Measurements from ENCODE around the gene RTKN2. TPM values are rescaled to one million over a fixed set of nuclear protein-coding genes. Genes with fewer than 3 reads are reported as not detected.
"Not testable (repeated sequence)": the region's sequence is repeated elsewhere in the genome, so short reads cannot be mapped to it uniquely, and the experiment has no call there.

RTKN2 gene
- total RNA-seq = under 0.01 TPM in 2 replicates

DNA sequence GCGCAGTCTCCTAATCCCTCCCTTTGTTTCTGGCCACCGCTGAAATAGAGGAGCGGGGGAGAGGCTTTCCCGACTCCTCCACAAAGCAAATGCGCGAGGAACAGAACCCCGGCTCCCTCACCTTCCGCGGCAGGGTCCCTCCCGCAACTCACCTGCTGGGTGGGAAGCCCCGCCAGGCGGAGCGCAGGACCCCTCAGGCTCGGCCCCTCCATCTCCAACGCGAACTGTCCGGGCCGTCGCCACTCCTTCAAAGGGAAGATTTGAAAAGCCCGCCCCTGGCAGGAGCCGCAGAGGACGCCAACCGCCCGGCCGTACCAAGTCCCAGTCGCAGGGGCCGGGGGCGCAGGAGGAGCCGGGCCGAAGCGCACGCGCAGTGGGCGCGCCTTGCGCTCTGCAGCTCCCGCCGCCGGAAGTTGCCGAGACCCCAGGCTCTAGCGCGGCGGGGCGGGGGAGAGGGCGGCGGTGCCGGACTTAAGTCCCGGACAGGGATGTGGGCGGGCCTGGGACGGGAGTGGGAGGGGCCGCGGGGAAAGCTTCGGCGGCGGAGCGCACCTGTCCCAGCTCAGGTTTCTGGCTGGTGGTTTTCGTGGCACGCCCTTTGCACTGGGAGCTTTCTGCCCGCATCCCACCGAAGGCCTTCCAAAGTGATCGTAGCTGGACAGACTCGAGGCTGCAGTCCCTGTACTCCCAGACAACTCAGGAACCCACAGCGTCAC is at the start of gene RTKN2:
TSS of gene RTKN2 (minus strand) at position 446 of the 716 bp plus-strand sequence. CDS start at position 212, 234 bp downstream.
- peak; percentile 6 to 66 for DNase-seq (ENCODE audit: low read depth in 2 of 2)

DNA sequence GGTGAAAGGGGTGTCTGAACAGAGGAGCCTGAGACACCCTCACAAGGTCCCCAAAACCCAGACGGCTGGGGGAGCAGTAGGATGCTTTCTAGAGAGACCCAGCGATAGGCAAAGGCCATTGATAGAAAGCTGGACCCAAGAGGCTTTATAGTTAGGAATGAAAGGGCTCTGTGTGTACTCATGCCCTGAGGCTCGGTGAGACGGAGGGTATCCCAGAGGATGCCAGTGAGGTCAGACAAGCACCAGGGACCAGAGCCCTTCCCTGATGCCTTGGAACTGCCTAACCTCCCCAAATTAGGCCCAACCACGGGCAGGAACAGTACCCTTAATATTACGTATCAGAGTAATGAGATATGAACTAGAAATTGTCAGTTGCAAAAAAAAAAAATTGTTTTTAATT is 48.6 kb upstream of the RTKN2 start:
- DNase-seq (ENCODE audit: low read depth in 2 of 2) = no peak

- no peak for DNase-seq (ENCODE audit: low read depth in 2 of 2)
Measured at GRCh38 chr10:62309254-62309653, 40.6 kb upstream of the RTKN2 start.

GRCh38 chr10:62308101-62308500 is 39.5 kb upstream of the RTKN2 start:
- no peak for DNase-seq (ENCODE audit: low read depth in 2 of 2)

GRCh38 chr10:62307635-62308034 is 39.0 kb upstream of the RTKN2 start:
- DNase-seq (ENCODE audit: low read depth in 2 of 2) = no peak

DNA sequence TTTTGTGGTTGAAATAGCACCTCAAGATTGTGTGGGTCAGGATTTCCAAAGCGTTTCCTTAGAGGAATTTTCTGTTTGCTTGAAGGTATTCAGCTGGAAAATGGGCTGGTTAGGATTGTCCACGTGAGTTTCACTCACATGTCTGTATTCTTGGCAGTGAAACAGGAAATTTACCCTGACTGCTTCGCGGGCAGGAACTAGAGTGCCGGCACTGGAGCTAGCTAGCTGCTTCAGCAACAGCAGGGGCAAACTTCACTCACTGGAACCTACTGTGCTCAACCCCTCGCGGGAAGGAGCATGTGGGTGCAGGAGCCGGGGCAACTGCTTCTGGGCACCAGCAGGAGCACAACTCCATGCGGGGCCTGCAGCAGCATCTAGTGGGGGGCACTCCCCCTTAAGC is 38.0 kb upstream of the RTKN2 start:
- DNase-seq (ENCODE audit: low read depth in 2 of 2) = peak in 1 of 2 donors; percentile 5

DNA sequence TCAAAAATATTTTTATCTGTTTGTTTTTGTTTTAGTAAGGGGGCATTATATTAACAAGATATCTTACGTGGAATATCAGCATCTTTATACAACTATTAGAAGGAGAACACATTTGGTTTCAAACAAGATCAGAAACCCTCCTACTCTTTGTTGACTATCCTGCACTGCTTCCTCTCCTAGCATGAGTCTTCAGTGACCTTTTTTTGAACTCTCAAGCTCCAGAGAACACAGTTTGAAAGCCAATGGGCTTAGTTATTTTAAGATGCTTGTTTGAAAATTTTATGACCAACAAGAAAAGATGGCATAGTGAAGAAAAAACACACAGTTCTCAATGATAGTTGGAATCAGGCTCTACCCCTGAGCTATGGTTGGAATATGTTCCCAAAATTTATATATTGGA is 37.2 kb upstream of the RTKN2 start:
- no peak for DNase-seq (ENCODE audit: low read depth in 2 of 2)

GRCh38 chr10:62303922-62304321 is 35.3 kb upstream of the RTKN2 start:
- DNase-seq (ENCODE audit: low read depth in 2 of 2) = no peak

DNA sequence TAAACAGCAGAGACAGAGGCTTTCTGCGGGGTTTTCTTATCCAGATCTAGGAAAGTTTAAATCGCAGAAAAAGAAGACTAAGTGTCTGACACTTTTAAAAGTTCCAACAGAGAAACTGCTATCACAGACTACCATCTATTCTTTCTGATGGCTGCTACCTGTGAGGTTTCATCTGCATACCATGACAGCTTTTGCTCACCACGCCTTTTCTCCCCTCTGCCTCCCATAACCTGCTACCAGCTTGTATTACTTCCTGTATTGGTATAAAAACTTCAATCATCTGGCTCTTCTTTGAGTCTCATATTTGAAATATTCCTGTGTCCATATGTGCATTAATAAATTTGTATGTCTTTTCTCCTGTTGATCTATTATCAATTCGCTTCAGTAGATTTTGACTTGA is 34.1 kb upstream of the RTKN2 start:
- DNase-seq (ENCODE audit: low read depth in 2 of 2) = no peak

DNA sequence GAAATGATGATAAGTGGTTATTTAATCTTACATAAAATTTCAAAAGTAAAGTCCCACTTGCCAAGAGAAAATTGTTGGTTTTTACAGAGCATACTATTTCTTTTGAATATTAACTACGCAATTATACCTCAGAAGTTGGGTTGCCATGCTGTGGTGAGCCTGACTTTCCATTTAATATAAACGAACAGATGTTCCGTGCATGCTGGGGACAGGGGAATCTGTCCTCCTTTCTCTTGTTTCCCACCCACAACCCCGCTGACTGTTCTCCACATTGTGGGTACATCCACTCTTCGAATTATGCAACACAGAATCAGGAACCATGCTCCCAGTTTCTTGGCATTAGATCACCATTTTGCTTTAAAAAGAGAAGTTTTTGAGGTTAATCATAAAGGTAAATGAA is 29.2 kb upstream of the RTKN2 start:
- DNase-seq (ENCODE audit: low read depth in 2 of 2) = no peak

DNA sequence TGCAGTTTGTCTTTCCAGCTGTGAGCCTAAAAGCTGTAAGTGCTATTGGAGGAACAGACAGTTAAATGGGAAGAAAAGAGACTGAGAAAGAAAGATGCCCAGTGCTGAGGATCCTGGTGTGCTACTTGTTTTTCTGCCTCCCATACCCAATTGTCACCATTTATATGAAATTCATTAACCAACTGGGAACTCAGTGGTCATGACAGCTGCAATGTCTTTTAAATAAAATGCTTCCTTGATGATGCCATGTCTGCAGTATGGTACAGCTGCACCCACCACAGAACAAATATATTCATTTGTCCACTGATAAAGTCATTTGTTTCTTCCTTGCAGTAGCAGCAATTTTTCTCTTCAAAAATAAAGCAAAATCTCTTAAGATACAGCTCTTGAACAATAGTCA is 15.6 kb upstream of the RTKN2 start:
- no peak for DNase-seq (ENCODE audit: low read depth in 2 of 2)

GRCh38 chr10:62281348-62281747 is 12.7 kb upstream of the RTKN2 start:
- not testable (repeated sequence) for DNase-seq (ENCODE audit: low read depth in 2 of 2)

- DNase-seq (ENCODE audit: low read depth in 2 of 2) = not testable (repeated sequence)
Measured at GRCh38 chr10:62280392-62280791, 11.7 kb upstream of the RTKN2 start.

GRCh38 chr10:62278441-62278910 is 9.8 kb upstream of the RTKN2 start:
- DNase-seq (ENCODE audit: low read depth in 2 of 2) = no peak

GRCh38 chr10:62277971-62278370 is 9.3 kb upstream of the RTKN2 start:
- DNase-seq (ENCODE audit: low read depth in 2 of 2) = no peak

DNA sequence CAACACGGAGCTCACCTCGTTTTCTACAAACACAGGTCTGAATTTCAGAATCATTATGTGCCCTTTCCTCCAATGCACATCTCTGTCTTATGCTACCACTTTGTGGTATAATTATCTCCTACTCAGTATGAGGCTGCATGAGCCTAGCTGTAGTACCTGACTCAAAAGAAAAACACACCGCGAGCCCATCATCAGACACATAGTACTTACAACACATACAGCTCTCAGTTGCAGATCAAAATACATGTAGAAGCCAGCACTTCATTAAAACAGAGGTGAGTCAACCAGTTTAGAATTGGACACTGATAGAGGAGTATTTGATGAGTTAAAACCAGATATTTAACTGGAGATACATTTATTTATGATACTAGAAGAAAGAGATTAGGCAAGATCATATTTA is 1.4 kb upstream of the RTKN2 start:
- DNase-seq (ENCODE audit: low read depth in 2 of 2) = no peak

GRCh38 chr10:62268027-62268398 is 631 bp downstream of the RTKN2 start:
- DNase-seq (ENCODE audit: low read depth in 2 of 2) = no peak

DNA sequence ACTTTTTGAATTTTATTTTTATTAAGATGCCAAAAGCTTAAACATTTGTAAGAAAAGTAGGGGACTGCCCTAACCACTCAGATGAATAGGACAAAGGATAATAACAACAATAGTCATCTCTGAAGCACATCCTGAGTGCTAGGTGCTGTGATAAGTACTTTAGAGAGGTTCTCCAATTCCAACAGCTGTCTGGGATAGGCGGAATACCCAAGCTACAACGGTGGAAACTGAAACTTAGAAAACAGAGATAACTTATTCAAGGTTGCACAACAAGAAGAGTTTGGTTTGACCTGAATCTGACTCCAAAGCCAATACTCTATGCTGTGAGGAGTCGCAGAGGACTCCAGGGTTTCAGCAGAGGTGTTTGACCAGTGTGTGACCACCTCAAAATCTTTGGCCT is 2.0 kb downstream of the RTKN2 start:
- DNase-seq (ENCODE audit: low read depth in 2 of 2) = no peak

GRCh38 chr10:62266147-62266546 is 2.5 kb downstream of the RTKN2 start:
- no peak for DNase-seq (ENCODE audit: low read depth in 2 of 2)

- peak in 1 of 2 donors; percentile 59 for DNase-seq (ENCODE audit: low read depth in 2 of 2)
Measured at GRCh38 chr10:62264702-62265436, 3.8 kb downstream of the RTKN2 start.

DNA sequence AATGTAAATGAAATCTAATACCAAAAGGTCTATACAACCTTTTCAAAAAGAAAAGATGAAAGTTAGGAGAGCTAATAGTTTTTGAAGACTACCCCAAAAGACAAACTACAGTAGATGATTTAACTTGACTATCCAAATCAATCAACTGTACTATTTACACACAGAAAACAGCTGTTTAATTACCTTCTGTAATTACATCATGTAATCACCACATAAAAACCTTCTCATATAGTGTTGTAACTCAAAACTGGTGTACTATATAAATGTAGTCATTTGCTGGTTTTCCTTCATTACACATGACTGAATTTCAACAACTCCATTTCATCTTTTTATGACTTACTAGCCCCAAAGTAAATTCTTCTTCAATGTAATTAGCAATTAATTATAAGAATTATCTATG is 4.5 kb downstream of the RTKN2 start:
- DNase-seq (ENCODE audit: low read depth in 2 of 2) = no peak

DNA sequence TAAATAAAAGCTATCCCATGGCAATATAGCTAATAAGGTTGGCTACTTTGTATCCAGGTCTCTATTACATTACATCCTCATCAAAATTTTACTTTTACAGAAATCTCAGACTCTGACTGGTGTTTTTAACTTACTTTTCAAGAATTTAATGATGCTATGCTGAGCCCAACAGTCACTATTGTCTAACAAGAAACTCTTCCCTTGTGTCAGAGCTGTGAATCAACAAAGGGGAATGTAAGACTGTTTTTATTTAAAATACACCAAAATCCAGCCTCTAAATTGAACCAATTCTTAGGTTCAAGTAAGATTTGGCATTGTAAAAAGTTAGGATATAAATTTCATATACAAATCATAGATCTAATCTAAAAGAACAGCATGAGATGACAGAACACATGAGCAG is 7.0 kb downstream of the RTKN2 start:
- no peak for DNase-seq (ENCODE audit: low read depth in 2 of 2)

DNA sequence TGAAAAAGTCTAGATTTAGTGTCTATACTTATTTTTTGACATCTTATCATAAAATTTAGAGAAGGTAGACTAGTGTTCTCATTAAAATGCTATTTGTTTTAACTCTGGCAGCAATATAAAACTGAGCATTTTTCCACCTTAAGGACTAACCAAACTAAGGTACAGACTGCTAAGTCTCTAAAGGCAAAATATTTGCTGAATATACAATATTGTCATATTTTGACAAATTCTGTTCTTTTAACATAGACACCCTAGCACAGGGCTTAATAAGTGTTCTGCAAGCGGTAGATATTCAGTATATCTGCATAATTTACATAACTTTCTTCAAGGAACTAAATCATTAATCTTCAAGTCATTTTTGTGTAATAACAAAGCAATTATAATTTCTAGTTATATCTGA is 8.6 kb downstream of the RTKN2 start:
- DNase-seq (ENCODE audit: low read depth in 2 of 2) = no peak

All from dermis microvascular lymphatic vessel endothelial cell (primary cell).